Stimulated activated CD8-positive, alpha-beta memory T cell treated with anti-CD3 and anti-CD28 coated beads, Interleukin-15, amount 100 ng/mL, for 4 hours (primary cell): ENCODE data around the gene VAV2.

Source experiments
- DNase-seq, 2 donors: peaks; one replicate each; pipeline ENCODE4 v3.0.0-alpha.2; 2020; ENCODE audit warnings: low read depth in 2 of 2

VAV2 gene

DNA sequence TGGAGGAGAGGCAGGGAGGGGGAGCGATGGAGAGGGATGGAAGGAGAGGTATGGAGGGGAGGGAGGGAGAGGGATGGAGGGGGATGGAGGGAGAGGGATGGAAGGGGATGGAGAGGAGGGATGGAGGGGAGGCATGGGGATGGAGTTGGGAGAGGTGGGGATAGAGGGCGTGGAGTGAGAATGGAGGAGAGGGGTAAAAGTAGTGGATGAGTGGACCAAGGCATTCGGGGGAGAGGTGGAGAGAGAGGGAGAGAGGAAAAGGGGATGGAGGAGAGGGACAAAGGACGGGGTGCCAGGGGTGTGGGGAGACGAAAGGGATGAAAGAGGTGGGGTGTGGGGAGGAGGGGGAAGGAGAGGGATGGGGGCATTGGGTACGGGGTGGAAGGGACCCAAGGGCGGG, 100.4 kb downstream of the VAV2 start:
- no peak for DNase-seq

GRCh38 chr9:133890583-133890982, 101.5 kb downstream of the VAV2 start:
- DNase-seq: no peak

GRCh38 chr9:133889584-133890301, 102.4 kb downstream of the VAV2 start:
- no peak for DNase-seq

- no peak for DNase-seq
These were observed 103.2 kb downstream of the VAV2 start for GRCh38 chr9:133888809-133889491.

GRCh38 chr9:133888048-133888808, 103.9 kb downstream of the VAV2 start:
- DNase-seq: no peak

DNA sequence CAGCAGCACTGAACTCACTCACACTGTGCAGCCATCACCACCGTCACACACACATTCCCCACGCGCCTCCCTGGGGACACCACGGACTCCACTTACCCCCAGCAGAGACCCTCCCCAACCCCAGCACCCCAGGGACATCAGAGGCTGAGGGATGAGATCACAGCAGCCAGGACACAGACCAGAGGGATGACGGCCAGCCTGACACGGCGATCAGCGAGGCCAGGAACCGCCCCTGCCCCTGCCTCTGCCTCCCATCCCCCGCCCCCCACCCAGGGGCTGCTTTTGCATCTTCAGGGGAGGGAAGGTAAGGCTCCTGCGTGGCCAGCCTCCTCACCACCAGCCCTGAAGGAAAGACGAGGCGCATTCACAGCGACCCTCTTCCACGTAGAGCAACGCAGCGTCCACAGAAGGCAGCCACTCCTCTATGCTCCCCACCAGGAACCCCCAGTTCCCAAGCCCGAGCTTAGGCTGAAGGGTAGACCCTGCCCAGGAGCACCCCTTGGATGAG, 104.5 kb downstream of the VAV2 start:
- DNase-seq: no peak

GRCh38 chr9:133886563-133887501, 105.3 kb downstream of the VAV2 start:
- DNase-seq: no peak

DNA sequence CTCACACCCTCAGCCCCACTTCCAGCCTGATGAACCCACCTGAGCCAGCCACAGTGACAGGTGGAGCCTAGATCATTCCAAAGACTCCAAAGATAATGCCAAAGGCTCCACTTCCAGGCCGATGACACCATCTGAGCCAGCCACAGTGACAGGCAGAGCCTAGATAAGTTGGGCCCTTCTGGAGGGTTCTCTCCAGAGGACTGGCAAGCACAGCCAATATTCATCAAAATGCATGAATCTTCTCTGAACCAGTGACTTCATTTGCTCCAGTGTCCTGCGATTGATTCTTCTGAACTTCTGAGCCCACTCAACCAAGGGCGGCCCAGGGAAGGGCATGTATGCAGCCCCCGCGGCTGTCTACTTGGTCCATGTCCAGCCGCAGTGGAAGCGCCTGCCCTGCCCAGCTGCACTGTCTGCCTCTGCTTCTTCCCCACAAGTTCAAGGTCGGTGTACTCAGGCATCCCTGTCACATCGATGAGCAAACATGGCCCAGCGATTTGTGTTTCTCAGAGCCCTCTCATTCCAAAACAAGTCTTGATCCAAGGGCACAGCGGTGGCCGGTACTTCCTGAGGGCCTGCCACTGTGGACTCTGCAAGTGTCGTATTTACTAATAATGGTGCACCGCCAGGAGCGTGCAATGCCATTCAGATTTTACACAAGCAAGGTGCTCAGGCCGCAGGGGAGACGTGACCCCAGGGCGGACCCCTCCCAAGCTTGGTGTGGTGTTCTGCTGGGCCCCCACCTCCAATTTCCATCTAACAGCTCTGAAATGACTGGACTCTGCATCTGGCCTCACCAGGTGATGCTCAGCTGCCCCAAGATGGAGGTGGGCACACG, 107.0 kb downstream of the VAV2 start:
- DNase-seq: no peak

DNA sequence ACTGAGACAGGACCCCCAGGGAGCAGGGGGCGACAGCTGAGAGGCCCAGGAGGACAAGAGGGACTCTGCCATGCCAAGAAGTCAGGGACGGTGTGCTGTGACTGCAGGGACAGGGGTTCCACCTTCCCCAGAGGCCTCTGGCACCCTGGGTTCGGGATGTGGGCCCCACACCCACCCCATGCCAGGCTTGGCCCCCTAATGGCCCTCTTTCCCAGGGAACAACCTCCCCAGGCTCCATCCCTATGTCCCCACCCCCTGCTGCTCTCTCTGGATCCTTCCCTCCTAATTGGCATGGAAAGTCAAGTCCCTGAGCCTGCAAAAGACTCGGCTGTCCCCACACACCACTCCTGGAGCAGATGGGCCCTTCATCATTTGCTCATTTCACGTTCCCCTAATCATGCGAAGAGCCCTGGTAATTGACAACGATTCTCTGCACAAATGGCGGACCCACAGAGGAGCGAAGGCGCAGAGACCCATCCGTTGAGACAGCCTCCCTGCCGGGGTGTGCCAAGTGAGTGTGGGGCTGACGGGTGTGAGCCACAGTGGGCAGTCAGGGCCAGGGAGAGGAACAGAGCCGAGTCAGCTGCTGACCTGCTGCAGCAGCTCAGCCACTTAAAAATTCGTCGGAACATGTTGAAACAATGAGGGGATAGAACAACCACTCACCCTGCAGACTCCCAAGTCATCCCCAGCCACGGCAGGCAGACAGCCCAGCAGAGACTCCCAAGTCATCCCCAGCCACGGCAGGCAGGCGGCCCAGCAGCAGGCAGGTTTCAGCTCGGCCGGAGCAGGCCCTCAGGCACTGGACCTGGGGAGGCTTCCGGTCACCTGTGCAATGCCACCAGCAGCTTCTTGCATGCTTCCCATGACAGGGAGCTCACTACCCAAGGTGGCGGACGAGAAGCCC, 109.0 kb downstream of the VAV2 start:
- DNase-seq: no peak

DNA sequence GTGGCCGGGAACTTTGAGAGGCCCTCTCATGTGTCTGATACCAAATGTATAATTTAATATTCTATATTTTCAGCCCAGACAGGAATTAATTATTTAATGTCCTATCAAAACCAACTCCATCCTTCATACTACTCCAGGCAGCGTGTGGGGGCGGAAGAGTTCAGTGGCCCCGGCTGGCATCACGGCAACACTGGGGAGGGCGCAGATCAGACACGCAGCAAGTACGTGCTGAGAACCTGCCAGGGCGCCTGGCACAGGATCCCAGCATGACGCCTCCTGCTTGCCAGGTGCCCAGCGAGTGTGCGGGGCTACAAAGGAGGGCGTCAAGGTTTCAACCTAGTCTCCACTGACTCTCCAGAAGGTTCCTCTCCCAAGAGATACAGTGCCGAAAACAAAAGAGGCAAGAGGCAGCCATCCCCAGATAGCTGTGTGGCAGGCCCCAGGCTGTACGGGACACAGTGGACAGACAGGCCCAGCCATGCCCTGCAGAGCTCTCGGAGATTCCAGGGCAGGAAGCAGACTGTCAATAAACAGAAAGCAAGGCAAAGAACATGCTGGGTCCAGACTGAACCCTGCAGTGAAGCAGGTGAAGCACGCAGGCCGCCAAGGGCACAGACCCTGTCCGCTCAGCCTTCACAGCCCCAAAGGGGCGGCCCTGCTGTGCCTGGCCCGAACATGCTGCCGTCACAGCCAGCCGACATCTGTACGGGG, 110.3 kb downstream of the VAV2 start:
- no peak for DNase-seq

- DNase-seq: no peak
These were observed 111.1 kb downstream of the VAV2 start for GRCh38 chr9:133880851-133881661.

- DNase-seq: no peak
These were observed 112.0 kb downstream of the VAV2 start for GRCh38 chr9:133880136-133880535.

GRCh38 chr9:133879615-133880014, 112.5 kb downstream of the VAV2 start:
- DNase-seq: no peak

- no peak for DNase-seq
These were observed 113.7 kb downstream of the VAV2 start for GRCh38 chr9:133878402-133878801.

- no peak for DNase-seq
These were observed 114.2 kb downstream of the VAV2 start for GRCh38 chr9:133877967-133878366.

DNA sequence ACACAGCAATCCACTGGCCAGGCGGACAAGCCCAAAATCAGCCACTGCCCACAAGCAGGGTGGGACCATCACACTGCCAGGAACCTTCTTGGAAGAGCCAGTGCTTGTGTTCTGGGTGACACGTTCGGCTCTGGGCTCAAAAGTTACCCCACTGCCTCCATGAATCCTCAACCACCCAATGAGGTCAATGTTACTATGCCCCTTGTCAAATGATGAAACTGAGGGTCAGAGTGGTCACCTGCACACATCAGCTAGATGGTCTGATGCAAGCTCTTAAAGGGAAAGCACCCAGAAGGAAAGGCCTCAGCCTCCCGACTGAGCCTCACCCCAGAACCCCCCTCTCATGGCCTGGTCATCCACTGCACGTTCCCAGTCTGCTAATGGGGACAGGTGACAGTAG, 114.8 kb downstream of the VAV2 start:
- no peak for DNase-seq

DNA sequence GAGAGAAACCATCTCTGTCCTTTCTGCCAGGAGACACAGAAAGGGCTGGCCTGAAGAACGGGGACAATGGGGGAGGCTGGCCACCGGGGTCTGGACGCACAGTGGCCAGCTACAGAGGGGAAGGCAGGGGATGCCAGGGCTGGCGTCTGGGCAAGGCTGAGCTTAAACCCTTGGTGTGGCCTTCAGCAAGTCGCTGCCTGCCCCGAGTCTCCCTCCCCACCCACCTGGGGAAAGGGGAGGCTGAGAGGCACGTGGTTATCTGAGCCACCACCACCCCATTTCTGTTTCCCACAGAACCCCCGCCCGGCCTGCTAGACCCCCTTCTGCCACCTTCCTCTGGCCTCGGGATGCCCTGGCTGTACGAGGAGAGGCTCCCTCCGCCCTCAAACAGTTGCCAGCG, 115.3 kb downstream of the VAV2 start:
- DNase-seq: no peak

- DNase-seq: no peak
These were observed 116.0 kb downstream of the VAV2 start for GRCh38 chr9:133876144-133876543.
